Eye (tissue), 1 donor: Measurements from ENCODE around the gene ISX.
"Not testable (repeated sequence)": the region's sequence is repeated elsewhere in the genome, so short reads cannot be mapped to it uniquely, and the experiment has no call there.

Experiments used
- DNase-seq: peaks from one replicate; pipeline ENCODE4 v3.0.0-alpha.2; 2015

The ISX gene

GRCh38 chr22:35065796-35066218 lies at the start of gene ISX:
Gene ISX, plus strand, starts transcription at chr22:35066158. Its CDS starts 930 bp downstream, at chr22:35067088.
- DNase-seq, result no peak

DNA sequence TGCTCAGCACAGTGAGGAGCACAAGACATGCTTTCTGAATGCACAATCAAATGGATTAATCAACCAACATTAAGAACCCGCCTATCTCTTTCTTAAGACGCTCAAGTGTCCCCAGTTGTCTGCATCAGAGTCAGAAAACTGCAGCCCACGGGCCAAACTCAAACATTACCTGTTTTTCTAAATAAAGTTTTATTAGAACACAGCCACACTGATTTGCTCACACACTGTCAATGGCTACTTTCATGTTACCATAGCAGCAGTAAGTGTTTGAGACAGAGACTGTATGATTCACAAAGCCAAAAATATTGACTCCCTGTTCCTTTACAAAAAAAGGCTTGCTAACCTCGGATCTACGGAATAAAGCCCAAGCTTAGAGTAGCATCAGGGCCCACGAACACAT lies 49.0 kb upstream of the ISX start:
- DNase-seq, result no peak

DNA sequence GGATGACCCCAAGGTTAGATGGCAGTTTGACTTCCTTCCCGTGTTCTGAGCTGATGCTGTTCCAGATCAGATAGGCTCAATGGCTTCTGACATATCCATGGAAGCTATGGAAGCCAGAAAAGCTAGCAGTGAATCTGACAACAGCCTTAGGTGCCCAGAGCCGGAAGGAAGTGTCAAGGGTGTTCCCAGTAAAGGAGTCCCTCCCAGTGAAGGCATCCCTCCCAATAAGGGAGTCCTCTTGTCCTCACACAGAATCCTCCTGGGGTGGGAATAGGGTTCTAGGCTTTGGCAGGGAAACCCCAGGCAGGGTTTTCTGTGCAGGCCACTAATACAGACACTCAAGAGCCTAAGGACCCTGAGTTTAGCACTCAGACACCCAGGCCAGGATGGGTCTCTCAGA lies 47.0 kb upstream of the ISX start:
- DNase-seq, result no peak

GRCh38 chr22:35020517-35020916 lies 45.4 kb upstream of the ISX start:
- DNase-seq, result no peak

DNA sequence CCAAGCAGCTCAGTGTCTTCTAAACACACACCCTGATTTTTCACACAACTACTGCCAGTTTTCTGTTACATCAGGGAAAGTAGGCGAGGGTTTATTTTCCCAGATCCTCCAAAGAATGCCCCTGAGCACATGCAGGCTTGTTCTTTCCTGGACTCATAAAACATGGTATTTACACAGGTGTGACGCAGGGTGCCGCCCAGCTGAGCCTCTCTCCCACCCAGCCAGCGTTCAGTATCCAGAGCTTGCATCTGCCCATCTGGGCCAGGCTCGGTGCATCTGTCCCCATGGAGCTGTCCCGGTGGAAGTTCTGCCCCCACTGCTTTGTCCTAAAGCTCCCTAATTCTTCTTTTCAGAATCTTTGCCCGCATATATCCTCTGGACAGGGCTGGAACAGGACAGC lies 44.8 kb upstream of the ISX start:
- DNase-seq, result no peak

GRCh38 chr22:35022291-35022690 lies 43.7 kb upstream of the ISX start:
- no peak for DNase-seq

DNA sequence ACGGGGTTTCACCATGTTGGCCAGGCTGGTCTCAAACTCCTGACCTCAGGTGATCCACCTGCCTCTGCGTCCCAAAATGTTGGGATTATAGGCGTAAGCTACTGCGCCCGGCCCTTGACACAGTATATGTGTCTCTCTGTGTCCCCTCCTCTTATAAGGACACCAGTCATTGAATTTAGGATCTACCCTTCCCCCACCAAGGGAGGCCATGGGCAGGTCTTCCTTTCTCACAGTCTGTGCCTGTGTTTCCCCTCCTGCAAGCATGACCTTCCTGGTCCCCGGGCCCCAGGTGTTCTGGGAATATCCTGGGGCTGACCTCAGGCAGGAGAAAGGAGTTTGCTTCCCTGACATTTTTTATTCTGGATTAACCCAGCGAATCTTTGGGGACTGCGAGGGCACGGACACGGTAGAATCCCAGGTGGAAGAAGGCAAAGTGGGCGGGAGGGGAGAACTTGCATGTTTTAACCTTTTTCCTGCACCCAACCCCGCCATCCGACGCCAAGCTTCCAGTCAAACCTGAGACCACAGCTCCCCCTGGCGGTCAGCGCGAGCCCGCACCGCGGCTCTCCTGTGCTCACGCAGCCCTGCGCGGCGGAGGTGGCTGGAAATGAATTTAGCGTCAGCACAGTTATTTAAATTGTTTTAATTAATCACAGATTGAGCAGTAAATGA lies 42.1 kb upstream of the ISX start:
- peak; percentile 85 for DNase-seq

GRCh38 chr22:35024364-35024692 lies 41.6 kb upstream of the ISX start:
- DNase-seq, result no peak

DNA sequence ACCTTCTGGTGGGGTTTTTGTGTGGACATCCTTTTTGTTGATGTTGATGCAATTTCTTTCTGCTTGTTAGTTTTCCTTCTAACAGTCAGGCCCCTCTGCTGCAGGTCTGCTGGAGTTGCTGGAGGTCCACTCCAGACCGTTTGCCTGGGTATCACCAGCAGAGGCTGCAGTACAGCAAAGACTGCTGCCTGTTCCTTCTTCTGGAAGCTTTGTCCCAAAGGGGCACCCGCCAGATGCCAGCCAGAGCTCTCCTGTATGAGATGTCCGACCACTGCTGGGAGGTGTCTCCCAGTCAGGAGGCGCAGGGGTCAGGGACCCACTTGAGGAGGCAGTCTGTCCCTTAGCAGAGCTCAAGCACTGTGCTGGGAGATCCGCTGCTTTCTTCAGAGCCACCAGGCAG lies 35.8 kb upstream of the ISX start:
- DNase-seq, result not testable (repeated sequence)

- DNase-seq, result no peak
Measured at GRCh38 chr22:35032571-35032970, 33.4 kb upstream of the ISX start.

DNA sequence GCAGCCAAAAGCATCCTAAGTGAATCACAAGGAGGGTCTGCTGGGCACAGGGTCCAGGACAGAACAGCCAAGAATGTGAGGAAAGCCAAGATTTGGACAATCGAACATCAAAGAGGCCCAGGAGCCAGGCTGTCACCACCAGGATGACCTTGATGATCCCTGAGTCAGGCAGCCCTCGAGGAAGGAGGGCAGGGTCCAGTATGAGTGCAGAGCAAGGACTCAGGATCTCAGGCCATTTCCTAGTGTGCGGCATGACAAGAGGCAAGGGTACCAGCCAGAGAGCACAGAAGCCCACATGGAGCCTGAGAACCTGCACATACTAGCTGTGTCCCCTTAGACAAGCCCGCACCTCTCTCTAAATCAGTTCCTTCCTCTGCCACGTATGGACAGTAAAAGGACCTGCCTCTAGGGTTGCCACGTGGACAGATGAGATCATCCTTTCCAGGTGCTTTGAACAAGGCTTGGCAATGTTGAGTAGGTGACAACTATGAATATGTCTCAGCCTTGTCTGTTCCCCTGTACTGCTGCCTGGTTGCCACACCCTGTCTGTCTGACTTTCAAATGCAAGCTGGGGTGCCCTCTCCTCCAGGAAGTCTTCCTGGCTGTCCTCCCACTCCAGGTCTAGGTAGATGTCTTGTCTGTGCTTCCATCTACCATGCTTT lies 32.2 kb upstream of the ISX start:
- DNase-seq, result no peak

DNA sequence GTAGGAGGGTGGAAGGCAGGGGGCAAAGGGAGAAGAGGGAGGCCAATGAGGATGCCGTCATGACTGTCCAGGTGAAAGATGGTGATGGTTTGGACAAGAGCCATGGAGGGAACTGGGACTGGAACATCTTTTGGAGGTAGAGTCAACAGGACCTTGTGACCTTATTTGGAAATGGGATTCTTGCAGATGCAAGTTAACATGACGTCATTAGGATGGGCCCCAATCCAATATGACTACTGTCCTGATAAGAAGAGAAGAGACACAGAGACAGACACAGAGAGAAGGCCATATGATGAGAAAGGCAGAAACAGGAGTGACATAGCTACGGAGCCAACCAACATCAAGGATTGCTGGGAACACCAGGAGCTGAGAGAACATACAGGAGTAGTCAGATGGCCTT lies 31.0 kb upstream of the ISX start:
- DNase-seq, result no peak

GRCh38 chr22:35037089-35037488 lies 28.9 kb upstream of the ISX start:
- DNase-seq, result peak; percentile 27

DNA sequence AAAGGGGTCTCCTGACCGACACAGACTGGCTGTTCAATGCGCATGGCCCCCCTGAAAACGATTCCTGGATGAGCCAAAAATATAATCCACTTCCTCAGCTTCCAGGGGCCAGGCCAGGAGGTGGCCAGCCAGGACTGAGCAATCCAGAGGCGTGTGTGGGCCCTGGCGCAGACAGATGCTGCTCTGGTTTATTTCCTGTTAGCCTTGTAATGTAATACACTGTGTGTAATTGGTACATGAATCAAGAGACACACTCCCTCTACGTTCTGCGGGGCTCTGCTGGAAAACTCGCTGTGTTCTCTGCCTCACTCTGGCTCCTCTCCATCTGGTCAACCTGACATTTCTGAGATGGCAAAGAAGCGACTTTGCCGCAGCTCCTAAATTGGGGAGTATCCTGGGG lies 26.3 kb upstream of the ISX start:
- peak; percentile 4 for DNase-seq

- DNase-seq, result no peak
Measured at GRCh38 chr22:35043252-35043933, 22.6 kb upstream of the ISX start.

- no peak for DNase-seq
Measured at GRCh38 chr22:35043934-35044319, 22.0 kb upstream of the ISX start.

- no peak for DNase-seq
Measured at GRCh38 chr22:35044607-35045390, 21.2 kb upstream of the ISX start.

GRCh38 chr22:35045451-35045850 lies 20.5 kb upstream of the ISX start:
- no peak for DNase-seq

DNA sequence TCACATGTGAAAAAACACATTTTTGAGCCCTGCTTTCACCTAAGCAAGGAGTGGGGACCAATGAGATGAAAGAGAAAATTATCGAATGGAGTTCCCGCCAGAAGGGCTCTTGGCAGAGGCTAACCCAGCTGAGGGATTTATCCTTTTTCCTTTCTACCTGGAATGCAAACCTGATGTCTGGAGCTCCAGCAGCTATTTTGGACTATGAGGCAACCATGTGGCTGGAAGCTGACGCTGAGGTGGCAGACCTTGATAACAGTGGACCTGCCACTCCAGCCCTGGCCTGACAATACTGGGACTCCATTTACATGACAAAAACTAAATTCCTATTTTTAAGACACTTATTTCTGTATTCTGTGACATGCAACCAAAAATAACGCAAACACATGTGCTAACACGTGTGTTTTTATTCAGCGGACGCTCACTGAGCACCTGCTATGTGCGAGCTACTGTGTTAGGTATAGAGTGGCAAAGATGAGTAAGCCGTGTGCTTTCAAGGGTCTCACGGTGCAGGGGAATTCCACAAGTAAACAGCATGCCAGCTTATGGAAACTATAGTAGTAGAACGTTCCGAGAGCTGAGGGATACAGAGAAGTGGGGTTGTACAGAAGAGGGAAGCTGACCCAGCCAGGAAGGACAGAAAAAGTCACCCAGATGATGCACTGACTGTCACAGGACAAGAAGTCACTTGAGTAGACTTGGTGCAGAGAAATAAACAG lies 19.1 kb upstream of the ISX start:
- DNase-seq, result no peak

DNA sequence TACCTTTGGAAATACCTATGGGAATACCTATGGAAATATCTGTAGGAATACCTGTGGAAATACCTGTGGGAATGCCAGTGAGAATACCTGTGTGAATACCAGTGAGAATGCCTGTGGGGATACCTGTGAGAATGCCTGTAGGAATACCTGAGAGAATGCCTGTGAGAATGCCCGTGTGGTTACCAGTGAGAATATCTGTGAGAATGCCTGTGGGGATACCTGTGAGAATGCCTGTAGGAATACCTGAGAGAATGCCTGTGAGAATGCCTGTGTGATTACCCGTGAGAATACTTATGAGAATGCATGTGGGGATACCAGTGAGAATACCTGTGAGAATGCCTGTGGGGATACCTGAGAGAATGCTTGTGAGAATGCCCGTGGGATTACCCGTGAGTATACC lies 15.9 kb upstream of the ISX start:
- not testable (repeated sequence) for DNase-seq

DNA sequence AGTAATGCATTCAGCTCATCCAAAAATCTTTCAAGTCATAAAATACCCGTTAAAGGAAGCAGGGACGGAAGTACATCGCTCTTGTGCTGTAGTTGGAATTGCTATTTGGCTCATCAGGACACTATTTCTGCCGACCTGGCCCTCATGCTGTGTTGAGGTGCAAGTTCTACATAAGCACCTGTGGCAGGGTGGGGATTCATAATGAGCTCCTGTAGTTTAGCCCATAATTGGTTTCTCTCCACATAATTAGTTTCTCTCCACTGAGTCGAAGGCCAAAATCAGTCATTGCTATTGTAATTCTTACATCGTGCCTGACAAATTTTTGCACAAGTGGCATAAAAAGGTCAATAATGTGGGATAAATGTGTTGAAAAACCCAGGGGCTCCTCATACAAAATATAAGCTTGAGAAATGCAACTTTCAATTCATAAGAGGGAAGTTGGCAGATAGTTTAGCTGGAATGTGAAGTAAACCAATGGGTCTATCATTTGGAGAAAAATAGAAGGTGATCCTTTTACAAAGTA lies 14.9 kb upstream of the ISX start:
- no peak for DNase-seq

DNA sequence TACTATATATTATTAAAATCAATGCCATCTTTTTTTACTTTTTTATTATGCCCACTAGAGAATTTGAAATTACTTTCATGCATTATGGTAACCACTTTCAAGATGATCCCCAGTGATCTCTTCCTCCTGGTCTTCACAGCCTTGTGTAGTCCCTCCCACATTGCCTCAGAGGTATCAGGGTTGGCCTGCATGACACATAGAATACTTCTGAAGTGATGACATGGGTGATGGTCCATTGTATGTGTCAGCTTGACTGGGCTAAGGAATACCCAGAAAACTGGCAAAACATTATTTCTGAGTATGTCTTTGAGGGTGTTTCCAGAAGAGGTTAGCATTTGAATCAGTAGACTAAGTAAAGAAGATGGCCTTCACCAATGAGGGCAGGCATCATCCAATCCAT lies 14.2 kb upstream of the ISX start:
- DNase-seq, result no peak
